Suppressor macrophage treated with lipopolysaccharide for 4 hours (primary cell): ENCODE results near the gene PCDHGA10.
"Not testable (repeated sequence)": the region's sequence is repeated elsewhere in the genome, so short reads cannot be mapped to it uniquely, and the experiment has no call there.

Experiments used
- DNase-seq: peaks from one replicate; pipeline ENCODE4 v3.0.0-alpha.2; 2020

Gene PCDHGA10

DNA sequence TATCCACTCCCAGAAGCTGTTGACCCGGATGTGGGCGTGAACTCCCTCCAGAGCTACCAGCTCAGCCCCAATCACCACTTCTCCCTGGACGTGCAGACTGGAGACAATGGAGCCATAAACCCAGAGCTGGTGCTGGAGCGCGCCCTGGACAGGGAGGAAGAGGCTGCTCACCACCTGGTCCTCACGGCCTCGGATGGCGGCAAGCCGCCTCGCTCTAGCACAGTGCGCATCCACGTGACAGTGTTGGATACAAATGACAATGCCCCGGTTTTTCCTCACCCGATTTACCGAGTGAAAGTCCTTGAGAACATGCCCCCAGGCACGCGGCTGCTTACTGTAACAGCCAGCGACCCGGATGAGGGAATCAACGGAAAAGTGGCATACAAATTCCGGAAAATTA is 19.5 kb upstream of the PCDHGA10 start:
- DNase-seq: no peak

DNA sequence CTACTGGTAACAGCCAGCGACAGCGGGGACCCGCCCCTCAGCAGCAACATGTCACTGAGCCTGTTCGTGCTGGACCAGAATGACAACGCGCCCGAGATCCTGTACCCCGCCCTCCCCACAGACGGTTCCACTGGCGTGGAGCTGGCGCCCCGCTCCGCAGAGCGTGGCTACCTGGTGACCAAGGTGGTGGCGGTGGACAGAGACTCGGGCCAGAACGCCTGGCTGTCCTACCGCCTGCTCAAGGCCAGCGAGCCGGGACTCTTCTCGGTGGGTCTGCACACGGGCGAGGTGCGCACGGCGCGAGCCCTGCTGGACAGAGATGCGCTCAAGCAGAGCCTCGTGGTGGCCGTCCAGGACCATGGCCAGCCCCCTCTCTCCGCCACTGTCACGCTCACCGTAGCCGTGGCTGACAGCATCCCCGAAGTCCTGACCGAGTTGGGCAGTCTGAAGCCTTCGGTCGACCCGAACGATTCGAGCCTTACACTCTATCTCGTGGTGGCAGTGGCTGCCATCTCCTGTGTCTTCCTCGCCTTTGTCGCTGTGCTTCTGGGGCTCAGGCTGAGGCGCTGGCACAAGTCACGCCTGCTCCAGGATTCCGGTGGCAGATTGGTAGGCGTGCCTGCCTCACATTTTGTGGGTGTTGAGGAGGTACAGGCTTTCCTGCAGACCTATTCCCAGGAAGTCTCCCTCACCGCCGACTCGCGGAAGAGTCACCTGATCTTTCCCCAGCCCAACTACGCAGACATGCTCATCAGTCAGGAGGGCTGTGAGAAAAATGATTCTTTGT is 18.2 kb upstream of the PCDHGA10 start:
- not testable (repeated sequence) for DNase-seq

DNA sequence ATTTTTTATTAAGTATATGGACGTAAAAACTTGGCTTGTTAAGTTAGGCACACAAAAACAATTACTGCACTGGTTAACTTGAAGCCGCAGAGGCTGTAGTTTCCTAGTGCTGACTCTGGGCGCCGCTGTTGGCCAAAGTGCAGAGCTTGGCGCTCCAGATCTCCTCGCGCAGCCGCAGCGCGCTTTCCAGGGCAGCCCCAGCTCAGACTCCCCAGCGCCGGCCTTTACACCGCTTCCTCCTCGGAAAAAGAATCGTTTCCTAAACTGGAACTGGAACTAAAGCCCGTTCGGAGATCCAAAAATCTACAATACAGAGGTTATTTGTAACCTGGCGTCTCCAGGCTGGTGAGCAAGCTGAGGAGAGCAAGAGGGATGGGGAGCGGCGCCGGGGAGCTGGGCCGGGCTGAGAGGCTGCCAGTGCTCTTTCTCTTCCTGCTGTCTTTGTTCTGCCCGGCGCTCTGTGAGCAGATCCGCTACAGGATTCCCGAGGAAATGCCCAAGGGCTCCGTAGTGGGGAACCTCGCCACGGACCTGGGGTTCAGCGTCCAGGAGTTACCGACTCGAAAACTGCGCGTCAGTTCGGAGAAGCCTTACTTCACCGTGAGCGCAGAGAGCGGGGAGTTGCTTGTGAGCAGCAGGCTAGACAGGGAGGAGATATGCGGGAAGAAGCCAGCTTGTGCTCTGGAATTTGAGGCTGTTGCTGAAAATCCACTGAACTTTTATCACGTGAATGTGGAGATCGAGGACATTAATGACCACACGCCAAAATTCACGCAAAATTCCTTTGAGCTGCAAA is 14.8 kb upstream of the PCDHGA10 start, which contains the start of gene PCDHGB5:
Gene PCDHGB5 (plus strand): TSS at position 192 of the 796 bp plus-strand sequence. CDS start 181 bp downstream, at position 373.
- DNase-seq: peak; percentile 51

DNA sequence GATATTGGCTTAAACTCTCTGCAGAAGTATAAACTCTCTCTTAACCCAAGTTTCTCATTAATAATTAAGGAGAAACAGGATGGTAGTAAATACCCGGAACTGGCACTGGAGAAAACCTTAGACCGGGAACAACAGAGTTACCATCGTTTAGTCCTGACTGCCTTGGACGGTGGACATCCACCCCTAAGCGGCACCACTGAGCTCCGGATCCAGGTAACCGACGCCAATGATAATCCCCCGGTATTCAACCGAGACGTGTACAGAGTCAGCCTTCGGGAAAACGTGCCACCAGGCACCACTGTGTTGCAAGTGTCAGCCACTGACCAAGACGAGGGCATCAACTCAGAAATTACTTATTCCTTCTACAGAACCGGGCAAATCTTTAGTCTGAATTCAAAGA is 14.2 kb upstream of the PCDHGA10 start:
- no peak for DNase-seq

DNA sequence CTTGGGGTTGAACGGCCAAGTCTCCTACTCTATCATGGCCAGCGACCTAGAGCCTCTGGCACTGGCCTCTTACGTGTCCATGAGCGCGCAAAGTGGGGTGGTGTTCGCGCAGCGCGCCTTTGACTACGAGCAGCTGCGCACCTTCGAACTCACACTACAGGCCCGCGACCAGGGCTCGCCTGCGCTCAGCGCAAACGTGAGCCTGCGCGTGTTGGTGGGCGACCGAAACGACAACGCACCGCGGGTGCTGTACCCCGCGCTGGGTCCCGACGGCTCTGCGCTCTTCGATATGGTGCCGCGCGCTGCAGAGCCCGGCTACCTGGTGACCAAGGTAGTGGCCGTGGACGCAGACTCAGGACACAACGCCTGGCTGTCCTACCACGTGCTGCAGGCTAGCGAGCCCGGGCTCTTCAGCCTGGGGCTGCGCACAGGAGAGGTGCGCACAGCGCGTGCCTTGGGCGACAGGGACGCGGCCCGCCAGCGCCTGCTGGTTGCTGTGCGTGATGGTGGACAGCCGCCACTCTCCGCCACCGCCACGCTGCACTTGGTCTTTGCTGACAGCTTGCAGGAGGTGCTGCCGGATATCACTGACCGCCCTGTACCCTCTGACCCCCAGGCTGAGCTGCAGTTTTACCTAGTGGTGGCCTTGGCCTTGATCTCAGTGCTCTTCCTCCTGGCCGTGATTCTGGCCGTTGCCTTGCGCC is 13.1 kb upstream of the PCDHGA10 start:
- DNase-seq: no peak

DNA sequence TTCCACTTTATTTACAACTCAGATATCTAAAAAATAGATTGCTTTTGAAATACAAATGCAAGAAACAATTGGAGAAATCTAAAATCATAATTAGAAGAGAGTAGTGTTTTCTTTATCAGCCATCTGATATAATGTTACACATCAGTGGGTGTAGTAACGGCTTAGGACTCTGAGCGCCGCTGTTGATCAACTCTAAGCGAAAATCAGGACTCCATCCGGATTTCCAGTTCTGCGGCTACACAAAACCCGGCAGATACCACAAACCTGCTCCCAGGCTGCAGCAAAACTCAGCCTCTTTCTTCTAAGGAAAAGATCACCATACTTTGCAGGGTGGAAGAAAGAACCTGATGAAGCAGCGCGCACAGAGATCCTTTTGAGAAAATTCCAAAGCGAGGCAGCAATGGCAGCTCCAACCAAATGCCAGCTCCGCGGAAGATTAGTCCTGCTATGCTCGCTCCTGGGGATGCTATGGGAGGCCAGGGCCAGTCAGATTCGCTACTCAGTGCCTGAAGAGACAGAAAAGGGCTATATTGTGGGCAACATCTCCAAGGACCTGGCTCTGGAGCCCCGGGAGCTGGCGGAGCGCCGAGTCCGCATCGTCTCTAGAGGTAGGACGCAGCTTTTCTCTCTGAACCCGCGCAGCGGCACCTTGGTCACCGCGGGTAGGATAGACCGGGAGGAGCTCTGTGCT is 10.1 kb upstream of the PCDHGA10 start, which contains the start of gene PCDHGA9:
Gene PCDHGA9 (plus strand): TSS at position 226 of the 691 bp plus-strand sequence. CDS start 175 bp downstream, at position 401.
- peak; percentile 26 for DNase-seq

DNA sequence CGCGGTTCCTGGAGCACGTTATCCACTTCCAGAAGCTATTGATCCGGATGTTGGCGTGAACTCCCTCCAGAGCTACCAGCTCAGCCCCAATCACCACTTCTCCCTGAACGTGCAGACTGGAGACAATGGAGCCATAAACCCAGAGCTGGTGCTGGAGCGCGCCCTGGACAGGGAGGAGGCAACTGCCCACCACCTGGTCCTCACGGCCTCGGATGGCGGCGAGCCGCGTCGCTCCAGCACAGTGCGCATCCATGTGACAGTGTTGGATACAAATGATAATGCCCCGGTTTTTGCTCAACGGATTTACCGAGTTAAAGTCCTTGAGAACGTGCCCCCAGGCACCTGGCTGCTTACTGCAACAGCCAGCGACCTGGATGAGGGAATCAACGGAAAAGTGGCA is 9.4 kb upstream of the PCDHGA10 start:
- no peak for DNase-seq

DNA sequence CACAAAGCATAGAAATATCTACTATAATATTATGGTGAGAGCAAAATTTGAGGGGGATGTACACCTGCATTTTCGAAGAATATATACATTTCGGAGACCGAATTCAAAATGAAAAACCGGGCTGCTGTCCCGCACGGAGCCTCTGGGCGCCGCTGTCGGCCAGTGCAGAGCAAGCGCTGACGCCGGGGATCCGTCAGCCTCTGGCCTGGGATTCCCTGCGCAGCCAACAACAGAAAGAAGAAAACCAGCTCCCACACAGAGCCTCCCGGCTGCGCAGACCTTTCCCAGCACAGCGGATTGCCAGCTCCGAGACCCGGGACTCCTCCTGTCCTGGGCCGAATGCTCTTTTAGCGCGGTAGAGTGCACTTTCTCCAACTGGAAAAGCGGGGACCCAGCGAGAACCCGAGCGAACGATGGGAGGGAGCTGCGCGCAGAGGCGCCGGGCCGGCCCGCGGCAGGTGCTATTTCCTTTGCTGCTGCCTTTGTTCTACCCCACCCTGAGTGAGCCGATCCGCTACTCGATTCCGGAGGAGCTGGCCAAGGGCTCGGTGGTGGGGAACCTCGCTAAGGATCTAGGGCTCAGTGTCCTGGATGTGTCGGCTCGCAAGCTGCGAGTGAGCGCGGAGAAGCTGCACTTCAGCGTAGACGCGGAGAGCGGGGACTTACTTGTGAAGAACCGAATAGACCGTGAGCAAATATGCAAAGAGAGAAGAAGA is 4.8 kb upstream of the PCDHGA10 start, which contains the start of gene PCDHGB6:
Gene PCDHGB6 (plus strand): TSS at position 232 of the 716 bp plus-strand sequence. CDS start 182 bp downstream, at position 414.
- peak; percentile 57 for DNase-seq

DNA sequence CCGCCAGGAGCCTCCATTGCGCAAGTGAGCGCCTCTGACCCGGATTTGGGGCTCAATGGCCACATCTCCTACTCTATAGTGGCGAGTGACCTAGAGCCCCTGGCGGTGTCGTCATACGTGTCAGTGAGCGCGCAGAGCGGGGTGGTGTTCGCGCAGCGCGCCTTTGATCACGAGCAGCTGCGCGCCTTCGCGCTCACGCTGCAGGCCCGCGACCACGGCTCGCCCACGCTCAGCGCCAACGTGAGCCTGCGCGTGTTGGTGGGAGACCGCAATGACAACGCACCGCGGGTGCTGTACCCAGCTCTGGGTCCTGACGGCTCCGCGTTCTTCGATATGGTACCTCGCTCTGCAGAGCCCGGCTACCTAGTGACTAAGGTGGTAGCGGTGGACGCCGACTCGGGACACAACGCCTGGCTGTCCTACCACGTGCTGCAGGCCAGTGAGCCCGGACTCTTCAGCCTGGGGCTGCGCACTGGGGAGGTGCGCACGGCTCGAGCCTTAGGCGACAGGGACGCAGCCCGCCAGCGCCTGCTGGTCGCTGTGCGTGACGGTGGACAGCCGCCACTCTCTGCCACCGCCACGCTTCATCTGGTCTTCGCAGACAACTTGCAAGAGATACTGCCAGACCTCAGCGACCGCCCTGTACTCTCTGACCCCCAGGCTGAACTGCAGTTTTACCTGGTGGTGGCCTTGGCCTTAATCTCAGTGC is 3.0 kb upstream of the PCDHGA10 start:
- DNase-seq: no peak

DNA sequence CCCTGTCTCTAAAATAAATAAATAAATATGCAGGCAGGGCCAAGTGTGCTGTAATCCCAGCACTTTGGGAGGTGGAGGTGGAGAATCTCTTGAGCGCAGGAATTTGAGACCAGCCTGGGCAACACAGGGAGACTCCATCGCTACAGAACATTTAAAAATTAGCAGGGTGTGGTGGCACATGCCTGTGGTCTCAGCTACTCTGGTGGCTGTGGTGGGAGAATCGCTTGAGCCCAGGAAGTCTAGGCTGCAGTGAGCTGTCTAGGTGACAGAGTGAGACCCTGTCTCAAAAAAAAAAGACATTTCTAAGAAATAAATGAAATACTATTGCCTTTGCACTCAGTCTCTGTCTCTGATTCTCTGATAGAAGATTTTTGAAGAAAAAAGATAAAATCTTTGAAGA is 1.2 kb upstream of the PCDHGA10 start:
- no peak for DNase-seq

DNA sequence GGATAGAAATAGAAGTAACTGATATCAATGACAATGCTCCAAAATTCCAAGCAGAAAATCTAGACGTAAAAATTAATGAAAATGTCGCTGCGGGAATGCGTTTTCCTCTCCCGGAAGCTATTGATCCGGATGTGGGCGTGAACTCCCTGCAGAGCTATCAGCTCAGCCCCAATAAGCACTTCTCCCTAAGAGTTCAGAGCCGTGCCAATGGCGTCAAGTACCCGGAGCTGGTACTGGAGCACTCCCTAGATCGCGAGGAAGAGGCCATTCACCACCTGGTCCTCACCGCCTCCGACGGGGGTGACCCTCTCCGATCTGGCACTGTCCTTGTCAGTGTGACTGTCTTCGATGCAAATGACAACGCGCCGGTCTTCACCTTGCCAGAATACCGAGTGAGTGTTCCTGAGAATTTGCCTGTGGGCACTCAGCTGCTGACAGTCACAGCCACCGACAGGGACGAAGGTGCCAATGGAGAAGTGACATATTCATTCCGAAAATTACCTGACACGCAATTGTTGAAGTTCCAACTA is 818 bp downstream of the PCDHGA10 start:
- DNase-seq: no peak

DNA sequence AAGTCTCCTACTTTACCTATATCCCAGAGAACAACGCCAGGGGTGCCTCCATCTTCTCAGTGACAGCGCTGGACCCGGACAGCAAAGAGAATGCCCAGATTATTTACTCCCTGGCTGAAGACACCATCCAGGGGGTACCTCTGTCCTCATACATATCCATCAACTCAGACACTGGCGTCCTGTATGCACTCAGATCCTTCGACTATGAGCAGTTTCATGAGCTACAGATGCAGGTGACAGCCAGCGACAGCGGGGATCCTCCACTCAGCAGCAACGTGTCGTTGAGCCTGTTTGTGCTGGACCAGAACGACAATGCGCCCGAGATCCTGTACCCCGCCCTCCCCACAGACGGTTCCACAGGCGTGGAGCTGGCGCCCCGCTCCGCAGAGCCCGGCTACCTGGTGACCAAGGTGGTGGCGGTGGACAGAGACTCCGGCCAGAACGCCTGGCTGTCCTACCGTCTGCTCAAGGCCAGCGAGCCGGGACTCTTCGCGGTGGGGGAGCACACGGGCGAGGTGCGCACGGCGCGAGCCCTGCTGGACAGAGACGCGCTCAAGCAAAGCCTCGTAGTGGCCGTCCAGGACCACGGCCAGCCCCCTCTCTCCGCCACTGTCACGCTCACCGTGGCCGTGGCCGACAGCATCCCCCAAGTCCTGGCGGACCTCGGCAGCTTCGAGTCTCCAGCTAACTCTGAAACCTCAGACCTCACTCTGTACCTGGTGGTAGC is 1.9 kb downstream of the PCDHGA10 start:
- DNase-seq: not testable (repeated sequence)

DNA sequence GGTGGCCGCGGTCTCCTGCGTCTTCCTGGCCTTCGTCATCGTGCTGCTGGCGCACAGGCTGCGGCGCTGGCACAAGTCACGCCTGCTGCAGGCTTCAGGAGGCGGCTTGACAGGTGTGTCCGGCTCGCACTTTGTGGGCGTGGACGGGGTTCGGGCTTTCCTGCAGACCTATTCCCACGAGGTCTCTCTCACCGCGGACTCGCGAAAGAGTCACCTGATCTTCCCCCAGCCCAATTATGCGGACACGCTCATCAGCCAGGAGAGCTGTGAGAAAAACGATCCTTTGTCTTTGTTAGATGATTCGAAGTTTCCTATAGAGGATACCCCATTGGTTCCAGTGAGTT is 2.5 kb downstream of the PCDHGA10 start:
- DNase-seq: not testable (repeated sequence)

DNA sequence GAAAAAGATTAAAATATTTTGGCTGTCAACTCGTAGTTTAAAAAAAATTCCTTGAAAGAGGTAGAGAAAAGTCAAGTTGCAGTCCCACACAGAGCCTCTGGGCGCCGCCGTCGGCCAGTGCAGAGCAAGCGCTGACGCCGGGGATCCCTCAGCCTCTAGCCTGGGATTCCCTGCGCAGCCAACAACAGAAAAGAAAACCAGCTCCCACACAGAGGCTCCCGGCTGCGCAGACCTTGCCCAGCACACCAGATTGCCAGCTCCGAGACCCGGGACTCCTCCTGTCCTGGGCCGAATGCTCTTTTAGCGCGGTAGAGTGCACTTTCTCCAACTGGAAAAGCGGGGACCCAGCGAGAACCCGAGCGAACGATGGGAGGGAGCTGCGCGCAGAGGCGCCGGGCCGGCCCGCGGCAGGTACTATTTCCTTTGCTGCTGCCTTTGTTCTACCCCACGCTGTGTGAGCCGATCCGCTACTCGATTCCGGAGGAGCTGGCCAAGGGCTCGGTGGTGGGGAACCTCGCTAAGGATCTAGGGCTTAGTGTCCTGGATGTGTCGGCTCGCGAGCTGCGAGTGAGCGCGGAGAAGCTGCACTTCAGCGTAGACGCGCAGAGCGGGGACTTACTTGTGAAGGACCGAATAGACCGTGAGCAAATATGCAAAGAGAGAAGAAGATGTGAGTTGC is 4.8 kb downstream of the PCDHGA10 start, which contains the start of gene PCDHGB7:
Gene PCDHGB7 (plus strand): TSS at position 184 of the 679 bp plus-strand sequence. CDS start 183 bp downstream, at position 367.
- DNase-seq: peak; percentile 88

DNA sequence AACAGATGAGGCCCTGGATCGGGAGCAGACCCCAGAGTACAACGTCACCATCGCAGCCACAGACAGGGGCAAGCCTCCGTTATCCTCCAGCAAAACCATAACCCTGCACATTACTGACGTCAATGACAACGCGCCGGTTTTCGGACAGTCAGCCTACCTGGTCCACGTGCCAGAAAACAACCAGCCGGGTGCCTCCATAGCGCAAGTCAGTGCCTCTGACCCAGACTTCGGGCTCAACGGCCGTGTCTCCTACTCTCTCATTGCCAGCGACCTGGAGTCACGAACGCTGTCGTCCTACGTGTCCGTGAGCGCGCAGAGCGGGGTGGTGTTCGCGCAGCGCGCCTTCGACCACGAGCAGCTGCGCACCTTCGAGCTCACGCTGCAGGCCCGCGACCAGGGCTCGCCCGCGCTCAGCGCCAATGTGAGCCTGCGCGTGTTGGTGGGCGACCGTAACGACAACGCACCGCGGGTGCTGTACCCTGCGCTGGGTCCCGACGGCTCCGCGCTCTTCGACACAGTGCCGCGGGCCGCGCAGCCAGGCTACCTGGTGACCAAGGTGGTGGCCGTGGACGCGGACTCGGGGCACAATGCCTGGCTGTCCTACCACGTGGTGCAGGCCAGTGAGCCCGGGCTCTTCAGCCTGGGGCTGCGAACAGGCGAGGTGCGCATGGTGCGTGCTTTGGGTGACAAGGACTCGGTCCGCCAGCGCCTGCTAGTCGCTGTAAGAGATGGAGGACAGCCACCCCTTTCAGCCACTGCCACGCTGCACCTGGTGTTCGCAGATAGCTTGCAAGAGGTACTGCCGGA is 6.5 kb downstream of the PCDHGA10 start:
- no peak for DNase-seq

DNA sequence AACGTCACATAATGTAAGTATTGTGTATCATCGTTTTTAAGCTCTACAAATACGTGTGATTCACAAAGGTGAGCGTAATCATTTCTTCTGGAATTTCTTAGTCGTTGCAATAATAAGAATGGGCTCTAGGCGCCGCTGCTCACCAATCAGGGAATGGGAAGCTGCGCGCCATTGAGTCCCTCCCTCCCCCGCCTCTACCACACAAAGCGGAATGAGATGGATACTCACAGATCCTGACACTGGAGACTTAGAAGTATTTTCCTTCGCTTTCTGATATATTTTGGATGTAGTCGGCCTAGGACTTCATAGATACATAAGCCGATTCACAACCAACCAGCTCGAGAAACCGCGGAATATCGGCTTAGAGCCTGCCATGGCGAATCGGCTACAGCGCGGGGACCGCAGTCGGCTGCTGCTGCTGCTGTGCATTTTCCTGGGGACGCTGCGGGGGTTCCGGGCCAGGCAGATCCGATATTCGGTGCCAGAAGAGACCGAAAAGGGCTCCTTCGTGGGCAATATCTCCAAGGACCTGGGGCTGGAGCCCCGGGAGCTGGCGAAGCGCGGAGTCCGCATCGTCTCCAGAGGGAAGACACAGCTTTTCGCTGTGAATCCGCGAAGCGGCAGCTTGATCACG is 8.2 kb downstream of the PCDHGA10 start, which contains the start of gene PCDHGA11:
Gene PCDHGA11 (plus strand): TSS at position 197 of the 634 bp plus-strand sequence. CDS start 177 bp downstream, at position 374.
- DNase-seq: peak; percentile 82

DNA sequence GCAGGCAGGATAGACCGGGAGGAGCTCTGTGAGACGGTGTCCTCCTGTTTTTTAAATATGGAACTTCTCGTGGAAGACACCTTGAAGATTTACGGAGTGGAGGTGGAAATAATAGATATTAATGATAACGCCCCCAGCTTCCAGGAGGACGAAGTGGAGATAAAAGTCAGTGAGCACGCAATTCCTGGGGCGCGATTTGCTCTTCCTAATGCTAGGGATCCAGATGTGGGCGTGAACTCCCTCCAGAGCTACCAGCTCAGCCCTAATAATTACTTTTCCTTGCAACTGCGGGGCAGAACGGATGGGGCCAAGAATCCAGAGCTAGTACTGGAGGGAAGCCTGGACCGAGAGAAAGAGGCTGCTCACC is 8.7 kb downstream of the PCDHGA10 start:
- no peak for DNase-seq

DNA sequence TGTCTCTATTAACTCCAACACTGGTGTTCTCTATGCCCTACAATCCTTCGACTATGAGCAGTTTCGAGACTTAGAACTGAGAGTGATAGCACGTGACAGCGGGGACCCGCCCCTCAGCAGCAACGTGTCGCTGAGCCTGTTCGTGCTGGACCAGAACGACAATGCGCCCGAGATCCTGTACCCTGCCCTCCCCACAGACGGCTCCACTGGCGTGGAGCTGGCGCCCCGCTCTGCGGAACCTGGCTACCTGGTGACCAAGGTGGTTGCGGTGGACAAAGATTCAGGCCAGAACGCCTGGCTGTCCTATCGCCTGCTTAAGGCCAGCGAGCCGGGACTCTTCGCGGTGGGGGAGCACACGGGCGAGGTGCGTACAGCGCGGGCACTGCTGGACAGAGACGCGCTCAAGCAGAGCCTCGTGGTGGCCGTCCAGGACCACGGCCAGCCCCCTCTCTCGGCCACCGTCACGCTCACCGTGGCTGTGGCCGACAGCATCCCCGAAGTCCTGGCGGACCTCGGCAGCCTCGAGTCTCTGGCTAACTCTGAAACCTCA is 10.0 kb downstream of the PCDHGA10 start:
- no peak for DNase-seq
